GM23338 (cell line): ENCODE results near the gene NLRX1. TPM values are rescaled to one million over a fixed set of nuclear protein-coding genes. Genes with fewer than 3 reads are reported as not detected.
A peak's percentile ranks its signal among the peaks of the same experiment; 100 is the strongest.
"Not testable (repeated sequence)": the region's sequence is repeated elsewhere in the genome, so short reads cannot be mapped to it uniquely, and the experiment has no call there.

Source experiments
- ATAC-seq: fragments of 200-7000 bp; cut with Tn5 transposase; 3 replicates; pipeline ENCODE4 v1.9.1; 2020
- DNase-seq: peaks from one replicate; pipeline ENCODE4 v3.0.0-alpha.2; 2015; ENCODE audit warnings: low spot score
- H2AFZ ChIP-seq: fragments of 200-600 bp; sonication (generic); 2 replicates; pipeline ENCODE4 v1.8.0; 2016; ENCODE audit warnings: antibody characterized with exemption, mild to moderate bottlenecking, moderate library complexity
- H3F3A ChIP-seq: fragments of 200-600 bp; sonication (generic); replicated peaks from 2 replicates; pipeline ENCODE4 v1.8.0; 2017; ENCODE audit warnings: antibody characterized with exemption, mixed run types, low read depth
- H3K27ac ChIP-seq: fragments of 200-600 bp; sonication (generic); 2 replicates; pipeline ENCODE4 v1.6.1; 2016; ENCODE audit warnings: low read depth
- H3K27me3 ChIP-seq: fragments of 200-600 bp; sonication (generic); 2 replicates; pipeline ENCODE4 v1.8.0; 2016; ENCODE audit warnings: mild to moderate bottlenecking, mixed run types, moderate library complexity; ENCODE audit not compliant: insufficient read depth
- H3K36me3 ChIP-seq: fragments of 200-600 bp; sonication (generic); 2 replicates; pipeline ENCODE4 v1.8.0; 2016; ENCODE audit warnings: mild to moderate bottlenecking; ENCODE audit not compliant: insufficient read depth
- H3K4me1 ChIP-seq: fragments of 200-600 bp; sonication (generic); 2 replicates; pipeline ENCODE4 v1.8.0; 2016; ENCODE audit warnings: mild to moderate bottlenecking, moderate library complexity; ENCODE audit not compliant: insufficient read depth
- H3K4me2 ChIP-seq: fragments of 200-600 bp; sonication (generic); 2 replicates; pipeline ENCODE4 v1.7.1; 2017; ENCODE audit warnings: mixed run types
- H3K4me3 ChIP-seq: fragments of 200-600 bp; sonication (generic); 2 replicates; pipeline ENCODE4 v1.6.1; 2016; ENCODE audit warnings: mixed run types
- H3K79me2 ChIP-seq: fragments of 200-600 bp; sonication (generic); replicated peaks from 2 replicates; pipeline ENCODE4 v1.8.0; 2017; ENCODE audit warnings: mild to moderate bottlenecking; ENCODE audit not compliant: insufficient read depth
- H3K9me2 ChIP-seq: fragments of 200-600 bp; sonication (generic); 2 replicates; pipeline ENCODE4 v1.8.0; 2017; ENCODE audit not compliant: insufficient read depth
- H4K20me1 ChIP-seq: fragments of 200-600 bp; sonication (generic); replicated peaks from 2 replicates; pipeline ENCODE4 v1.8.0; 2017; ENCODE audit warnings: mild to moderate bottlenecking; ENCODE audit not compliant: insufficient read depth
- H3K27ac Mint-ChIP-seq: 2 replicates; pipeline ENCODE4 v1.8.0; 2020; ENCODE audit warnings: inconsistent platforms, mild to moderate bottlenecking, moderate library complexity, mixed read lengths
- H3K27me3 Mint-ChIP-seq: 3 replicates; pipeline ENCODE4 v1.8.0; 2022; ENCODE audit warnings: low read depth, mild to moderate bottlenecking, moderate library complexity, mixed read lengths, inconsistent platforms; ENCODE audit not compliant: insufficient read depth, poor library complexity
- H3K36me3 Mint-ChIP-seq: 3 replicates; pipeline ENCODE4 v1.8.0; 2021; ENCODE audit warnings: low read depth, mild to moderate bottlenecking, inconsistent platforms, moderate library complexity, mixed read lengths
- H3K4me1 Mint-ChIP-seq: 3 replicates; pipeline ENCODE4 v1.8.0; 2020; ENCODE audit warnings: mild to moderate bottlenecking, inconsistent platforms, mixed read lengths
- H3K4me3 Mint-ChIP-seq: 3 replicates; pipeline ENCODE4 v1.8.0; 2021; ENCODE audit warnings: moderate library complexity, mild to moderate bottlenecking, inconsistent platforms, mixed read lengths
- H3K9me3 Mint-ChIP-seq: 3 replicates; pipeline ENCODE4 v1.8.0; 2020; ENCODE audit warnings: moderate library complexity, mild to moderate bottlenecking, inconsistent platforms, mixed read lengths
- EZH2 ChIP-seq: fragments of 200-600 bp; sonication (generic); IDR thresholded peaks from one replicate; pipeline ENCODE4 v1.8.0; 2017; ENCODE audit warnings: antibody characterized with exemption, mild to moderate bottlenecking, low read depth; ENCODE audit not compliant: unreplicated experiment
- JUNB ChIP-seq: IDR thresholded peaks from one replicate; pipeline ENCODE4 v1.6.1; 2016; ENCODE audit warnings: antibody characterized with exemption; ENCODE audit not compliant: unreplicated experiment
- NANOG ChIP-seq: IDR thresholded peaks from 2 replicates; pipeline ENCODE4 v1.6.1; 2016; ENCODE audit warnings: antibody characterized with exemption, borderline replicate concordance
- REST ChIP-seq: IDR thresholded peaks from one replicate; pipeline ENCODE4 v1.6.1; 2018; ENCODE audit warnings: antibody characterized with exemption; ENCODE audit not compliant: unreplicated experiment
- STAT1 ChIP-seq: IDR thresholded peaks from one replicate; pipeline ENCODE4 v1.6.1; 2016; ENCODE audit warnings: antibody characterized with exemption; ENCODE audit not compliant: unreplicated experiment
- ZNF114 ChIP-seq: fragments of 250-450 bp; sonication (Bioruptor Pico); IDR thresholded peaks from 2 replicates; pipeline ENCODE4 v1.5.0; 2020; ENCODE audit warnings: mild to moderate bottlenecking, moderate library complexity
- ZNF462 ChIP-seq: fragments of 250-450 bp; sonication (Bioruptor Pico); IDR thresholded peaks from 2 replicates; pipeline ENCODE4 v1.5.0; 2020; ENCODE audit warnings: mild to moderate bottlenecking, moderate library complexity
- polyA plus RNA-seq: library from polyadenylated mRNA; unstranded; fragments of >200 nt; fragmentation: Nextera tagmentation; extraction: Ambion mirVana; gene quantifications from 2 replicates; pipeline ENCODE4 v1.2.1, GENCODE V29; 2016
- total RNA-seq: library from RNA; depleted of rRNA; stranded (reverse); fragments of >200 nt; shearing (Covaris generic); gene quantifications from 2 replicates; pipeline ENCODE4 v1.2.3, GENCODE V29; 2014

Gene NLRX1
- total and polyA plus RNA-seq, 2 experiments from 2014 or later: 2.8 to 13.8 TPM

GRCh38 chr11:119223856-119224255 is 55.3 kb downstream of the NLRX1 start:
- TF ChIP-seq NANOG (no peak), REST (no peak), EZH2 (no peak), JUNB (no peak), ZNF462 (CRISPR knock-in tag) (no peak), STAT1 (no peak), ZNF114 (CRISPR knock-in tag) (no peak)
- no peak overlapping the region; the same call in 1 of the 2 replicates for H3K27ac Mint-ChIP-seq
- Histone ChIP-seq H3K36me3 (no peaks in the 10 kb centered on the region), H3K4me3 (no peak overlapping the region), H2AFZ (no peak overlapping the region), H3K27ac (0 out of 2 replicates have a peak overlapping the region, but pooled peaks have one; percentile 2), H3K9me2 (no peaks in the 10 kb centered on the region), H3K4me1 (no peaks in the 10 kb centered on the region; the same call in 1 of the 2 replicates), H3F3A (no peaks in the 10 kb centered on the region), H3K27me3 (no peaks in the 10 kb centered on the region), H4K20me1 (peaks cover 57% of the 10 kb centered on the region), H3K79me2 (peaks cover 100% of the 10 kb centered on the region), H3K4me2 (no peak overlapping the region)
- peaks cover 8% of the 10 kb centered on the region for H3K27me3 Mint-ChIP-seq
- no peak overlapping the region for H3K4me3 Mint-ChIP-seq
- no peak for DNase-seq
- no peaks in the 10 kb centered on the region for H3K9me3 Mint-ChIP-seq
- peaks cover 5% of the 10 kb centered on the region; the same call in 2 of the 3 replicates for H3K4me1 Mint-ChIP-seq
- ATAC-seq: no peak
- H3K36me3 Mint-ChIP-seq: no peaks in the 10 kb centered on the region

DNA sequence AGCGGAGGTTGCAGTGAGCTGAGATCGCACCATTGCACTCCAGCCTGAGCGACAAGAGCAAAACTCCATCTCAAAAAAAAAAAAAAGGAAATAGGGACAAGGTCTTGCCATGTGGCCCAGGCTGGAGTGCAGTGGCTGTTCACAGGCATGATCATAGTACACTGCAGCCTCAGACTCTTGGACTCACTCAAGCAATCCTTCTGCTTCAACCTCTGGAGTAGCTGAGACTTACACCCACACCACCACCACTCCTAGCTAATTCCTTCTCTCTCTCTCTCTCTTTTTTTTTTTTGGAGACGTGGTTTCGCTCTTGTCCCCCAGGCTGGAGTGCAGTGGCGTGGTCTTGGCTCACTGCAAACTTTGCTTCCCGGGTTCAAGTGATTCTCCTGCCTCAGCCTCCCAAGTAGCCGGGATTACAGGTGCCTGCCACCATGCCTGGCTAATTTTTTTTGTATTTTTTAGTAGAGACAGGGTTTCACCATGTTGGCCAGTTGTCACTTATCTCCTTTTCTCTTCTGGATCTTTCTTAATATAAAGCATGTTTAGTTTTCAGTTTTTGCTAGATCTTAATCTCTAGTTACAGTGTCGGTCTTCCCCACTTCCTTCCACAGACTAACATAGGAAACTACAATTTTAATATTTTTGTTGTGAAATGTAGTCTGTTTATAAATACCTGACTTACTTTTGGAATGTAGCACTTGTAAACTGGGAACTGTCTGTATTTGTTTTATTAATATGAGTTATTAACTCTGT is 60.2 kb downstream of the NLRX1 start:
- H4K20me1 ChIP-seq: peaks cover 63% of the 10 kb centered on the region

More for the DNA sequence above, 60.2 kb downstream of the NLRX1 start:
- not testable (repeated sequence) for DNase-seq, H3K36me3 ChIP-seq, H3K4me3 ChIP-seq, H3K4me2 ChIP-seq, H3K27ac ChIP-seq, H3K27me3 ChIP-seq, H3K9me2 ChIP-seq, H3F3A ChIP-seq, H3K27me3 Mint-ChIP-seq, ATAC-seq, H2AFZ ChIP-seq, H3K4me1 ChIP-seq, H3K4me3 Mint-ChIP-seq, H3K9me3 Mint-ChIP-seq
- peaks cover 100% of the 10 kb centered on the region for H3K79me2 ChIP-seq
- Mint-ChIP-seq H3K4me1 (peaks cover 13% of the 10 kb centered on the region), H3K36me3 (peaks cover 13% of the 10 kb centered on the region; the same call in 2 of the 3 replicates), H3K27ac (peak overlapping the region; percentile 1; the same call in 1 of the 2 replicates)
